Spinal cord (tissue), 4 donors: Measurements from ENCODE around the gene FRMD8. TPM values are rescaled to one million over a fixed set of nuclear protein-coding genes. Genes with fewer than 3 reads are reported as not detected.

ENCODE experiments used
- polyA plus RNA-seq, 2 donors: library from polyadenylated mRNA; unstranded; fragments of 120-200 nt; gene quantifications; one replicate each; pipeline ENCODE4 v1.2.1, GENCODE V29; 2013; ENCODE audit not compliant: insufficient read length in 2 of 2
- small RNA-seq: library from RNA; depleted of rRNA; stranded (forward); fragments of <200 nt; gene quantifications from one replicate; pipeline ENCODE3, GENCODE V24; 2014; ENCODE audit warnings: low replicate concordance
- total RNA-seq, 2 donors: library from RNA; depleted of rRNA in 1 of 2; stranded (reverse); fragments of 120-200 nt in 1 of 2; fragments of >200 nt in 1 of 2; gene quantifications; one replicate each; pipeline versions ENCODE4 v1.2.3 to v1.2.4, GENCODE V29; 2013 to 2014

FRMD8 gene
- total and polyA plus RNA-seq, 4 donors, result 16.3 to 19.3 (median 17.7) TPM

Small RNA genes lying within 50 kb of the gene (small RNA-seq; reads per million reads assigned to genes)
- gene RF01684, result not detected

Other genes with a start within 250 kb of the FRMD8 start
- not detected for gene SPDYC, start 216.4 kb upstream of the FRMD8 start, total RNA-seq
- under 1 TPM in 1 of 2 donors, not detected in 1; 0.17 TPM for gene SPDYC, start 216.4 kb upstream of the FRMD8 start, polyA plus RNA-seq
- gene CAPN1, start 204.7 kb upstream of the FRMD8 start, total RNA-seq, result 10 to 100 TPM; 48.0 to 69.5 TPM
- gene CAPN1, start 204.7 kb upstream of the FRMD8 start, polyA plus RNA-seq, result 100 to 1,000 TPM in 1 of 2 donors, 10 to 100 TPM in 1; 99.4 to 115 TPM
- 1 to 10 TPM; 7.2 to 9.1 TPM for gene POLA2, start 124.7 kb upstream of the FRMD8 start, total RNA-seq
- gene POLA2, start 124.7 kb upstream of the FRMD8 start, polyA plus RNA-seq, result 10 to 100 TPM in 1 of 2 donors, 1 to 10 TPM in 1; 9.7 to 16.2 TPM
- 1 to 10 TPM; 5.7 to 8.5 TPM for gene CDC42EP2, start 71.8 kb upstream of the FRMD8 start, total RNA-seq
- gene CDC42EP2, start 71.8 kb upstream of the FRMD8 start, polyA plus RNA-seq, result 1 to 10 TPM; 5.7 to 10.0 TPM
- gene DPF2, start 52.8 kb upstream of the FRMD8 start, total RNA-seq, result 10 to 100 TPM; 28.0 to 52.7 TPM
- 10 to 100 TPM; 72.8 to 84.0 TPM for gene DPF2, start 52.8 kb upstream of the FRMD8 start, polyA plus RNA-seq
- 1 to 10 TPM; 1.4 TPM for gene TIGD3, start 31.9 kb upstream of the FRMD8 start, total RNA-seq
- gene TIGD3, start 31.9 kb upstream of the FRMD8 start, polyA plus RNA-seq, result 1 to 10 TPM; 3.4 to 3.7 TPM
- gene SLC25A45, start 4.0 kb upstream of the FRMD8 start, total RNA-seq, result 1 to 10 TPM; 2.3 to 3.1 TPM
- gene SLC25A45, start 4.0 kb upstream of the FRMD8 start, polyA plus RNA-seq, result 1 to 10 TPM; 1.8 to 3.7 TPM
- gene NEAT1, start 36.2 kb downstream of the FRMD8 start, total RNA-seq, result 10 to 100 TPM; 27.4 to 63.7 TPM
- 10 to 100 TPM; 63.6 to 73.6 TPM for gene NEAT1, start 36.2 kb downstream of the FRMD8 start, polyA plus RNA-seq
- over 10,000 TPM in 1 of 2 donors, 1,000 to 10,000 TPM in 1; 7,855 to 14,973 TPM for gene MALAT1, start 112.4 kb downstream of the FRMD8 start, total RNA-seq
- gene MALAT1, start 112.4 kb downstream of the FRMD8 start, polyA plus RNA-seq, result 100 to 1,000 TPM; 557 to 615 TPM
- gene SCYL1, start 138.4 kb downstream of the FRMD8 start, total RNA-seq, result 10 to 100 TPM; 41.8 to 79.8 TPM
- 10 to 100 TPM; 84.0 to 87.5 TPM for gene SCYL1, start 138.4 kb downstream of the FRMD8 start, polyA plus RNA-seq
- gene LTBP3, start 171.7 kb downstream of the FRMD8 start, total RNA-seq, result 10 to 100 TPM; 47.5 to 68.7 TPM
- gene LTBP3, start 171.7 kb downstream of the FRMD8 start, polyA plus RNA-seq, result 100 to 1,000 TPM; 158 to 198 TPM
- 10 to 100 TPM; 14.7 to 25.6 TPM for gene ZNRD2, start 183.8 kb downstream of the FRMD8 start, total RNA-seq
- 10 to 100 TPM; 82.5 to 87.2 TPM for gene ZNRD2, start 183.8 kb downstream of the FRMD8 start, polyA plus RNA-seq
- gene FAM89B, start 185.9 kb downstream of the FRMD8 start, total RNA-seq, result 10 to 100 TPM in 1 of 2 donors, 1 to 10 TPM in 1; 7.0 to 49.2 TPM
- 10 to 100 TPM; 48.6 to 49.0 TPM for gene FAM89B, start 185.9 kb downstream of the FRMD8 start, polyA plus RNA-seq
- gene EHBP1L1, start 189.4 kb downstream of the FRMD8 start, total RNA-seq, result 10 to 100 TPM; 13.9 to 24.0 TPM
- gene EHBP1L1, start 189.4 kb downstream of the FRMD8 start, polyA plus RNA-seq, result 10 to 100 TPM; 20.3 to 30.1 TPM
- gene KCNK7, start 209.2 kb downstream of the FRMD8 start, total RNA-seq, result under 1 TPM; 0.20 to 0.44 TPM
- under 1 TPM; 0.77 to 0.90 TPM for gene KCNK7, start 209.2 kb downstream of the FRMD8 start, polyA plus RNA-seq
- 10 to 100 TPM; 16.8 to 28.9 TPM for gene MAP3K11, start 227.6 kb downstream of the FRMD8 start, total RNA-seq
- 10 to 100 TPM; 31.2 to 38.1 TPM for gene MAP3K11, start 227.6 kb downstream of the FRMD8 start, polyA plus RNA-seq
- 10 to 100 TPM; 10.4 to 15.3 TPM for gene PCNX3, start 229.1 kb downstream of the FRMD8 start, total RNA-seq
- 10 to 100 TPM; 35.7 to 41.6 TPM for gene PCNX3, start 229.1 kb downstream of the FRMD8 start, polyA plus RNA-seq